ENCODE measurements around the gene CDS1. TPM values are rescaled to one million over a fixed set of nuclear protein-coding genes. Genes with fewer than 3 reads are reported as not detected.

Gene CDS1
- total and polyA plus RNA-seq, 10 donors = 0.15 to 3.8 (median 1.4) TPM

- no peak overlapping the region for H3K27ac ChIP-seq
- no peaks in the 10 kb centered on the region for H3K4me1 ChIP-seq
- TF ChIP-seq CTCF (IDR thresholded peaks at IDR 0.05 in 8 of 11, conservative IDR thresholded peaks at IDR 0.05 in 3 of 11) (no peak), POLR2A (IDR thresholded peaks at IDR 0.05) (no peak), POLR2AphosphoS5 (IDR thresholded peaks at IDR 0.05) (no peak)
- H3K36me3 ChIP-seq = no peaks in the 10 kb centered on the region
- intact Hi-C loops (cut with DNase I; ENCODE audit: low total_unique reads) = no loop called here
- H3K9me3 ChIP-seq = no peaks in the 10 kb centered on the region
- 75 to 82% (median 80%) methylated on average over 5 of the region's 5 CpGs for WGBS, 5 donors
- no peak for DNase-seq
- H3K4me3 ChIP-seq = no peak overlapping the region
- H3K27me3 ChIP-seq (replicated peaks in 1 of 7) = no peaks in the 10 kb centered on the region
Observed at GRCh38 chr4:84615355-84615754, 32.4 kb downstream of the CDS1 start.

DNA sequence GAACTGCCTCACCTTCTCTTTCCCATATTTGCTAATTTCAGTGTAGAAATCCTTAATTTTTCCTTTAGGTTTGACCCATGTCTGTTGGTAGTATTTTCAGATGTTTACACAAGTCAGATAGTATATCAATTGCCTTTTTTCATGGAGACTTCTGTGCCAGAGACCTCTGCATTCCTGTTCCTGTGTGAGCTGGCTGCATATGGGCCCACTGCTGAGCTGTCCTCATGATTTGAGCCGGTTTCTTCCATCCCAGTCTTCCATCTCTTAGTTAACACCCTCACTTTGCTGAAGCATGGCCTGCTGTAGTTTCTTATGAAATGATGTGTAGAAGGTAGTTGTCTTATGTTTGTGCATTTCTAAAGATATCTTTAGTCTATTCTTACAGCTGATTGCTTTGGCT, 40.0 kb downstream of the CDS1 start:
- H3K36me3 ChIP-seq = no peaks in the 10 kb centered on the region
- H3K9me3 ChIP-seq = no peaks in the 10 kb centered on the region
- no peaks in the 10 kb centered on the region for H3K4me1 ChIP-seq
- no peaks in the 10 kb centered on the region for H3K27me3 ChIP-seq (replicated peaks in 1 of 7)
- no peak overlapping the region for H3K4me3 ChIP-seq
- no peak for DNase-seq
- H3K27ac ChIP-seq = no peak overlapping the region
- TF ChIP-seq POLR2AphosphoS5 (IDR thresholded peaks at IDR 0.05) (no peak), CTCF (IDR thresholded peaks at IDR 0.05 in 8 of 11, conservative IDR thresholded peaks at IDR 0.05 in 3 of 11) (no peak), POLR2A (IDR thresholded peaks at IDR 0.05) (no peak)
- intact Hi-C loops (cut with DNase I; ENCODE audit: low total_unique reads) = no loop called here
- WGBS, 5 donors = 70 to 96% (median 84%) methylated on average over 1 of the region's 1 CpG

DNA sequence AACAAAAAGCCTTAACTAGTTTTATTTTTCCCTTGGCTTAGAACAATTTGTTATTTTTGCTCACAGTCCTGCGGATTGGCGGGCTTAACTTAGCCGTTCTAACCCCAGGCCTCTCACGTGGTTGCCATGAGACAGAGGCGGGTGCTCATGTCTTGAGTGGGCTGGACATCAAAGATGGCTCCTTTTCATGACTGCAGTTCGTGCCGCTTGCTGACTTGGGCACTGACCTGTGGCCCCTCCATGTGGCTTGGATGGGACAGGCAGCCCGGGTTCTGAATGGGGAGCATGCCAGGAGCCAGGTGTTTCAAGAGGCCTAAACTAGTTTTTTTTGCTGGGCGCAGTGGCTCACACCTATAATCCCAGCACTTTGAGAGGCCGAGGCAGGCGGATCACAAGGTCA, 40.7 kb downstream of the CDS1 start:
- no peak for DNase-seq
- no peaks in the 10 kb centered on the region for H3K27me3 ChIP-seq (replicated peaks in 1 of 7)
- H3K4me3 ChIP-seq = no peak overlapping the region
- intact Hi-C loops (cut with DNase I; ENCODE audit: low total_unique reads) = no loop called here
- H3K27ac ChIP-seq = no peak overlapping the region
- H3K9me3 ChIP-seq = no peaks in the 10 kb centered on the region
- no peaks in the 10 kb centered on the region for H3K36me3 ChIP-seq
- WGBS, 5 donors = 93 to 98% (median 97%) methylated on average over 11 of the region's 11 CpGs
- TF ChIP-seq POLR2AphosphoS5 (IDR thresholded peaks at IDR 0.05) (no peak), POLR2A (IDR thresholded peaks at IDR 0.05) (no peak), CTCF (IDR thresholded peaks at IDR 0.05 in 8 of 11, conservative IDR thresholded peaks at IDR 0.05 in 3 of 11) (no peak)
- H3K4me1 ChIP-seq = no peaks in the 10 kb centered on the region

GRCh38 chr4:84626673-84627072, 43.7 kb downstream of the CDS1 start:
- TF ChIP-seq POLR2A (IDR thresholded peaks at IDR 0.05) (no peak), CTCF (IDR thresholded peaks at IDR 0.05 in 8 of 11, conservative IDR thresholded peaks at IDR 0.05 in 3 of 11) (no peak), POLR2AphosphoS5 (IDR thresholded peaks at IDR 0.05) (no peak)
- no peaks in the 10 kb centered on the region for H3K4me1 ChIP-seq
- no peak overlapping the region for H3K27ac ChIP-seq
- no peaks in the 10 kb centered on the region for H3K36me3 ChIP-seq
- DNase-seq = no peak
- intact Hi-C loops (cut with DNase I; ENCODE audit: low total_unique reads) = no loop called here
- no peak overlapping the region for H3K4me3 ChIP-seq
- no peaks in the 10 kb centered on the region for H3K9me3 ChIP-seq
- H3K27me3 ChIP-seq (replicated peaks in 1 of 7) = no peaks in the 10 kb centered on the region
- 91 to 95% (median 95%) methylated on average over 5 of the region's 5 CpGs for WGBS, 5 donors

Data from spleen (tissue), 11 donors.